Endodermal cell (in vitro differentiated cells): Measurements from ENCODE around the gene ZFR2. TPM values are rescaled to one million over a fixed set of nuclear protein-coding genes. Genes with fewer than 3 reads are reported as not detected.

Experiments
- DNase-seq: peaks from one replicate; pipeline ENCODE4 v3.0.0-alpha.2; 2017
- H3K27ac ChIP-seq: 2 replicates; pipeline ENCODE4 v1.5.1; 2013; ENCODE audit warnings: mild to moderate bottlenecking, low read depth, low read length, moderate library complexity
- H3K27me3 ChIP-seq: 2 replicates; pipeline ENCODE4 v1.6.1; 2013; ENCODE audit warnings: mild to moderate bottlenecking, low read length, moderate library complexity; ENCODE audit not compliant: insufficient read depth, control insufficient read depth, poor library complexity, severe bottlenecking
- H3K36me3 ChIP-seq: 2 replicates; pipeline ENCODE4 v1.7.0; 2013; ENCODE audit warnings: mild to moderate bottlenecking, low read length, moderate library complexity; ENCODE audit not compliant: control insufficient read depth, insufficient read depth
- H3K4me1 ChIP-seq: one replicate; pipeline ENCODE4 v1.7.0; 2013; ENCODE audit warnings: low read length; ENCODE audit not compliant: control insufficient read depth, insufficient read depth
- H3K4me3 ChIP-seq: 2 replicates; pipeline ENCODE4 v1.5.1; 2013; ENCODE audit warnings: mild to moderate bottlenecking, low read length, moderate library complexity
- H3K9ac ChIP-seq: 2 replicates; pipeline ENCODE4 v1.6.1; 2013; ENCODE audit warnings: mild to moderate bottlenecking, low read length, moderate library complexity; ENCODE audit not compliant: poor library complexity, severe bottlenecking; ENCODE audit errors: extremely low read depth
- H3K9me3 ChIP-seq: 2 replicates; pipeline ENCODE4 v1.6.1; 2013; ENCODE audit warnings: mild to moderate bottlenecking, low read length, moderate library complexity; ENCODE audit not compliant: control insufficient read depth
- H3K27ac Mint-ChIP-seq: 2 replicates; pipeline ENCODE4 v1.8.0; 2020; ENCODE audit warnings: mixed read lengths
- H3K27me3 Mint-ChIP-seq: 2 replicates; pipeline ENCODE4 v1.8.0; 2021; ENCODE audit warnings: mild to moderate bottlenecking, mixed read lengths; ENCODE audit not compliant: insufficient read depth
- H3K36me3 Mint-ChIP-seq: 2 replicates; pipeline ENCODE4 v1.8.0; 2020; ENCODE audit warnings: low read depth, mixed read lengths
- H3K4me1 Mint-ChIP-seq: 2 replicates; pipeline ENCODE4 v1.8.0; 2020; ENCODE audit warnings: mixed read lengths
- H3K4me3 Mint-ChIP-seq: 2 replicates; pipeline ENCODE4 v1.8.0; 2020; ENCODE audit warnings: mild to moderate bottlenecking, moderate library complexity, mixed read lengths
- H3K9me3 Mint-ChIP-seq: 2 replicates; pipeline ENCODE4 v1.8.0; 2020; ENCODE audit warnings: mild to moderate bottlenecking, mixed read lengths
- CTCF ChIP-seq: fragments of 200-600 bp; sonication (generic); conservative IDR thresholded peaks from 2 replicates; pipeline ENCODE4 v1.5.0; 2021; ENCODE audit warnings: antibody characterized with exemption, mild to moderate bottlenecking
- WGBS, 2 experiments: methylation state at CpG; one replicate each; pipeline versions ENCODE4 v1.1.5 to v1.1.7; 2013; ENCODE audit warnings: missing lambda C conversion rate in 2 of 2, mixed read lengths in 1 of 2; ENCODE audit not compliant: insufficient coverage in 1 of 2, insufficient read length in 1 of 2; 5-methylcytosine and 5-hydroxymethylcytosine counted together
- total RNA-seq, 2 donors: library from RNA; stranded (reverse); fragmentation: NEBNext Ultra II Directional in 1 of 2; extraction: Animal tissue kit (Norgen Biotek cat#: 25700) in 1 of 2; gene quantifications; 2 replicates in 1 of 2; 3 replicates in 1 of 2; pipeline ENCODE4 v1.2.1, GENCODE V29; 2021

ZFR2 gene
- total RNA-seq, 2 donors from 2014 or later: 16.4 to 24.6 TPM

- WGBS, 2 experiments: 87% methylated on average over 17 to 31 of the region's 34 CpGs
- Mint-ChIP-seq H3K27ac (no peak overlapping the region), H3K4me3 (no peak overlapping the region), H3K27me3 (peaks cover 4% of the 10 kb centered on the region), H3K36me3 (no peaks in the 10 kb centered on the region), H3K4me1 (no peaks in the 10 kb centered on the region), H3K9me3 (peaks cover 17% of the 10 kb centered on the region)
- no peak overlapping the region for H3K4me3 ChIP-seq
- no peak for DNase-seq
- H3K9ac ChIP-seq: no peak overlapping the region
- peaks cover 7% of the 10 kb centered on the region for H3K9me3 ChIP-seq
- no peak for TF ChIP-seq CTCF
- no peaks in the 10 kb centered on the region for H3K4me1 ChIP-seq
- H3K27me3 ChIP-seq: no peaks in the 10 kb centered on the region
- H3K27ac ChIP-seq: no peak overlapping the region
- no peaks in the 10 kb centered on the region for H3K36me3 ChIP-seq
Observed at GRCh38 chr19:3833578-3834348, 35.1 kb downstream of the ZFR2 start.

- Mint-ChIP-seq H3K36me3 (no peaks in the 10 kb centered on the region), H3K27ac (no peak overlapping the region), H3K4me1 (no peaks in the 10 kb centered on the region), H3K9me3 (peaks cover 2% of the 10 kb centered on the region), H3K4me3 (no peak overlapping the region), H3K27me3 (no peaks in the 10 kb centered on the region)
- Histone ChIP-seq H3K27ac (no peak overlapping the region), H3K36me3 (no peaks in the 10 kb centered on the region), H3K9ac (no peak overlapping the region), H3K27me3 (no peaks in the 10 kb centered on the region), H3K9me3 (no peaks in the 10 kb centered on the region), H3K4me1 (no peaks in the 10 kb centered on the region), H3K4me3 (no peak overlapping the region)
- 94 to 100% methylated on average over 1 to 6 of the region's 6 CpGs for WGBS, 2 experiments
- TF ChIP-seq CTCF: no peak
- DNase-seq: no peak
Observed at GRCh38 chr19:3832001-3832400, 36.8 kb downstream of the ZFR2 start.

GRCh38 chr19:3831601-3832000, 37.2 kb downstream of the ZFR2 start:
- Histone ChIP-seq H3K4me3 (no peak overlapping the region), H3K36me3 (no peaks in the 10 kb centered on the region), H3K4me1 (no peaks in the 10 kb centered on the region), H3K9me3 (no peaks in the 10 kb centered on the region), H3K27ac (no peak overlapping the region), H3K27me3 (no peaks in the 10 kb centered on the region), H3K9ac (no peak overlapping the region)
- Mint-ChIP-seq H3K4me1 (no peaks in the 10 kb centered on the region), H3K9me3 (no peaks in the 10 kb centered on the region), H3K27ac (no peak overlapping the region), H3K36me3 (no peaks in the 10 kb centered on the region), H3K27me3 (no peaks in the 10 kb centered on the region), H3K4me3 (no peak overlapping the region)
- no peak for DNase-seq
- 88% methylated on average over 14 to 19 of the region's 19 CpGs for WGBS, 2 experiments
- TF ChIP-seq CTCF: no peak
